ENCODE measurements around the gene C16orf78. TPM values are rescaled to one million over a fixed set of nuclear protein-coding genes. Genes with fewer than 3 reads are reported as not detected.

C16orf78 gene
- total RNA-seq, 4 donors from 2014 or later = not detected

DNA sequence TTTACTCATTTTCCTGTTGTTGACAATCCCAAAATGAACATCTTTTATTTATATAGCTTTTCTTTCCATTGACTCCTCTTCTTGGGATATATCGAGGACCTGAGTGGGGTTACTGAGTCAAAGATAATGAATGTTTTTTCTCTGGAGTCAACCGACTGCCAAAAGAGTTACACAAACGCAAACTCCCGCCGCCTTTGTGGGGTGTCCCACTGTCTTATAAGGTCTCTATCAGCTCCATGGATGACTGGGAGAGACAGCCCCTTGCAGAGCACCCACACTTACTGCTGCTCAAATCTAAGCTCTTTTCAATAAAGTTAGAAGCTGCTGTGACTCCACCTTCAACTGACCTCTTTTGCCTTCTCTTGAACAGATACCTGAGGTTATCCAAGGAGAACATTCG is 25.2 kb downstream of the C16orf78 start:
- TF ChIP-seq POLR2A (IDR thresholded peaks at IDR 0.05) = no peak
- TF ChIP-seq, protein P1, sequence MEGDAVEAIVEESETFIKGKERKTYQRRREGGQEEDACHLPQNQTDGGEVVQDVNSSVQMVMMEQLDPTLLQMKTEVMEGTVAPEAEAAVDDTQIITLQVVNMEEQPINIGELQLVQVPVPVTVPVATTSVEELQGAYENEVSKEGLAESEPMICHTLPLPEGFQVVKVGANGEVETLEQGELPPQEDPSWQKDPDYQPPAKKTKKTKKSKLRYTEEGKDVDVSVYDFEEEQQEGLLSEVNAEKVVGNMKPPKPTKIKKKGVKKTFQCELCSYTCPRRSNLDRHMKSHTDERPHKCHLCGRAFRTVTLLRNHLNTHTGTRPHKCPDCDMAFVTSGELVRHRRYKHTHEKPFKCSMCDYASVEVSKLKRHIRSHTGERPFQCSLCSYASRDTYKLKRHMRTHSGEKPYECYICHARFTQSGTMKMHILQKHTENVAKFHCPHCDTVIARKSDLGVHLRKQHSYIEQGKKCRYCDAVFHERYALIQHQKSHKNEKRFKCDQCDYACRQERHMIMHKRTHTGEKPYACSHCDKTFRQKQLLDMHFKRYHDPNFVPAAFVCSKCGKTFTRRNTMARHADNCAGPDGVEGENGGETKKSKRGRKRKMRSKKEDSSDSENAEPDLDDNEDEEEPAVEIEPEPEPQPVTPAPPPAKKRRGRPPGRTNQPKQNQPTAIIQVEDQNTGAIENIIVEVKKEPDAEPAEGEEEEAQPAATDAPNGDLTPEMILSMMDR (IDR thresholded peaks at IDR 0.05) = no peak
- no peaks in the 10 kb centered on the region for H3K4me1 ChIP-seq
- no peak overlapping the region for H3K27ac ChIP-seq
- no peaks in the 10 kb centered on the region for H3K27me3 ChIP-seq
- peaks cover 0 to 5% (median 0%) of the 10 kb centered on the region in 4 donors for H3K9me3 ChIP-seq
- H3K4me3 ChIP-seq = no peak overlapping the region
- H3K36me3 ChIP-seq = no peaks in the 10 kb centered on the region
- no peak for DNase-seq

DNA sequence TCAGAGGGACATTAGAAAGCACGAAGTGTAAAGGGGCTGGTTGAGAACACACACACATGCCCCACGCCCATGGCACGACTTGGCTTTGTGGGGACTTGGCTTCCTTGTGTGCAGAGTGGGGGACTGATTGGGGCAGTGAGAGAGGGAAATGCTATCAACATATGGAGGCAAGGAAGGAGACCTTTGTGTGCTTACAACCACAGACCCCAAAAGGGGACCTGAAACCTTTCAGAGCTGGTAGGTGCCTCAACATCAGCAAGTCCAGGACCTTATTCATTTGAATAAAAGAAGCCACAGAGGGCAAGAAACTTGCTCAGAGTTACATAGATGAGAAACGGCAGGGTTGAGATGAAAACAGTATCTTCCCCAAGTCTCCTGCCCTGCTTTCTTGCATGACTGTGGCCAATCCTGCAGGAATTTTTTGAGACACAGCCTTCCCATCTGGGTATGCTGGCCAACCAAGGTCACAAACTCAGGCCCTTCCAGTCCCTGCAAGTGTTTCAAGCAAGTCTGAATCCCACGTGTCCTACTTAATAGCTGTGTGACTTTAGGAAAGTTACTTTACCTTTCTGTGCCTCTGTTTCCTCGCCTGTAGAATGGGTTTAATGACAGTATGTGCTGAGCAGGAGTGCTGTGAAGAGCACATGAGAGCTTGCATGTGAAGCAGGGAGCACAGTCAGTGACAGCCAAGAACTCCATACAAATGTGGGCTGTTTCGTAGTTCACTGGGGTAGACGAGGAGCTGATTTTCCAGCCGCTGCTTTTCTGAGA is 26.2 kb downstream of the C16orf78 start:
- Histone ChIP-seq H3K36me3 (no peaks in the 10 kb centered on the region), H3K27me3 (no peaks in the 10 kb centered on the region), H3K27ac (no peak overlapping the region), H3K4me1 (no peaks in the 10 kb centered on the region), H3K4me3 (no peak overlapping the region), H3K9me3 (peaks cover 0 to 5% (median 0%) of the 10 kb centered on the region in 4 donors)
- TF ChIP-seq POLR2A (IDR thresholded peaks at IDR 0.05) = no peak
- TF ChIP-seq, protein P1 (IDR thresholded peaks at IDR 0.05) = no peak
- no peak for DNase-seq

DNA sequence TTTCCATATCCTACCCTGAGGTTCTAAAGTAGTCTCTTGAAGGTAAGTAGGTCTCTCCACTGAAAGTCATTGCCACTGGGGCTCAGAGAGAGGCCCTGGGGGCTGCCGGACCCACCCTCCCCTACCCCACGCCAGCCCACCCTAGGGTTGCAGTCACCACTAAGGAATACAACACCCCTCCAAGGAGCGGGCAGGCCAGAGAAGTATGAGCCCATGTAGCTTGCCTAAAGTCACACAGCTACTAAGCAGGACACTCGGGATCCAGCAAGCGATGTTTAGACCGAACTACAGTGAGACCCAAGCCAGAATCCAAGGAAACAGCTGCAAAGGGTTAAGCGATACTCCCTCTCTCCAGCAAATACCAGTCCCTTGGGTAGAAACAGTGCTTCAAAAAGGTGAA is 27.0 kb downstream of the C16orf78 start:
- no peak overlapping the region for H3K27ac ChIP-seq
- H3K4me3 ChIP-seq = no peak overlapping the region
- H3K27me3 ChIP-seq = no peaks in the 10 kb centered on the region
- no peaks in the 10 kb centered on the region for H3K36me3 ChIP-seq
- H3K4me1 ChIP-seq = no peaks in the 10 kb centered on the region
- TF ChIP-seq, protein P1 (IDR thresholded peaks at IDR 0.05) = no peak
- TF ChIP-seq POLR2A (IDR thresholded peaks at IDR 0.05) = no peak
- no peak for DNase-seq
- H3K9me3 ChIP-seq = peaks cover 0 to 5% (median 0%) of the 10 kb centered on the region in 4 donors

GRCh38 chr16:49405123-49405522 is 31.5 kb downstream of the C16orf78 start:
- TF ChIP-seq, protein P1 (IDR thresholded peaks at IDR 0.05) = no peak
- no peak for TF ChIP-seq POLR2A (IDR thresholded peaks at IDR 0.05)
- Histone ChIP-seq H3K27ac (no peak overlapping the region), H3K27me3 (no peaks in the 10 kb centered on the region), H3K4me1 (peaks cover 0 to 7% (median 0%) of the 10 kb centered on the region in 4 donors), H3K36me3 (no peaks in the 10 kb centered on the region), H3K4me3 (no peak overlapping the region), H3K9me3 (peaks cover 0 to 5% (median 0%) of the 10 kb centered on the region in 4 donors)
- no peak for DNase-seq

DNA sequence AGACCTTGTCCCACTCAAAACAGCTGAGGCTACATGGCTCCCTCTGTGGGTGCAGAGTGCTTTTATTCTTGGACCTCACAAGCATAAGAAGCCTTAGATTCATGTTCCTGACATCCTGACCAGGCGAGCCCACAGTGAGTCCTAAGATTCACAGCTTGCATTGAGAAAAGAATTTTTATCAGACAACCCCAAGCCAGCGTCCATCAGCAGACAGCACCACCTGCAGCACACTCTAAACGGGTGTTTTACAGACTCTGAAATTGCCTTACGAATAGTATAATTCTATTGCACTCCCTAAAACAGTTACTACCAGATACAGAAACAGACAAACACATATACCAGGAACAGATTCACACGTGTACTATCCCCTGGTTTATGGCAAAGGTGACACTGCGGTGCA is 31.9 kb downstream of the C16orf78 start:
- Histone ChIP-seq H3K4me1 (peaks cover 0 to 7% (median 0%) of the 10 kb centered on the region in 4 donors), H3K27ac (no peak overlapping the region), H3K36me3 (no peaks in the 10 kb centered on the region), H3K4me3 (no peak overlapping the region), H3K27me3 (no peaks in the 10 kb centered on the region), H3K9me3 (peaks cover 0 to 5% (median 0%) of the 10 kb centered on the region in 4 donors)
- no peak for DNase-seq
- TF ChIP-seq, protein P1 (IDR thresholded peaks at IDR 0.05) = no peak
- TF ChIP-seq POLR2A (IDR thresholded peaks at IDR 0.05) = no peak
